ENCODE data around the gene SLC25A26. TPM values are rescaled to one million over a fixed set of nuclear protein-coding genes. Genes with fewer than 3 reads are reported as not detected.

The SLC25A26 gene
- total RNA-seq, 2 donors from 2014 or later: 20.7 to 22.8 TPM

GRCh38 chr3:66399529-66400232 lies 178.9 kb downstream of the SLC25A26 start:
- H3K27ac Mint-ChIP-seq: no peak overlapping the region
- Histone ChIP-seq H3K9ac (ENCODE audit: extremely low read depth, low read length, poor library complexity, severe bottlenecking) (no peak overlapping the region), H3K4me3 (ENCODE audit: low read length) (no peak overlapping the region), H3K27me3 (ENCODE audit: control insufficient read depth, insufficient read depth, low read length, poor library complexity, severe bottlenecking) (no peaks in the 10 kb centered on the region), H3K36me3 (ENCODE audit: control insufficient read depth, insufficient read depth, low read length) (peaks cover 91% of the 10 kb centered on the region), H3K4me1 (ENCODE audit: control insufficient read depth, insufficient read depth, low read length) (no peaks in the 10 kb centered on the region), H3K9me3 (ENCODE audit: control insufficient read depth, low read length) (no peaks in the 10 kb centered on the region), H3K27ac (ENCODE audit: low read depth, low read length) (no peak overlapping the region)
- DNase-seq: peak; percentile 25
- H3K27me3 Mint-ChIP-seq (ENCODE audit: insufficient read depth): no peaks in the 10 kb centered on the region
- WGBS, 2 experiments (ENCODE audit: insufficient coverage in 1 of 2, insufficient read length in 1 of 2): 95 to 97% methylated on average over 7 to 10 of the region's 10 CpGs
- H3K36me3 Mint-ChIP-seq (ENCODE audit: low read depth): peaks cover 67% of the 10 kb centered on the region
- no peaks in the 10 kb centered on the region for H3K9me3 Mint-ChIP-seq
- H3K4me3 Mint-ChIP-seq: no peak overlapping the region
- TF ChIP-seq CTCF (conservative IDR thresholded peaks at IDR 0.05): no peak
- peaks cover 20% of the 10 kb centered on the region for H3K4me1 Mint-ChIP-seq

DNA sequence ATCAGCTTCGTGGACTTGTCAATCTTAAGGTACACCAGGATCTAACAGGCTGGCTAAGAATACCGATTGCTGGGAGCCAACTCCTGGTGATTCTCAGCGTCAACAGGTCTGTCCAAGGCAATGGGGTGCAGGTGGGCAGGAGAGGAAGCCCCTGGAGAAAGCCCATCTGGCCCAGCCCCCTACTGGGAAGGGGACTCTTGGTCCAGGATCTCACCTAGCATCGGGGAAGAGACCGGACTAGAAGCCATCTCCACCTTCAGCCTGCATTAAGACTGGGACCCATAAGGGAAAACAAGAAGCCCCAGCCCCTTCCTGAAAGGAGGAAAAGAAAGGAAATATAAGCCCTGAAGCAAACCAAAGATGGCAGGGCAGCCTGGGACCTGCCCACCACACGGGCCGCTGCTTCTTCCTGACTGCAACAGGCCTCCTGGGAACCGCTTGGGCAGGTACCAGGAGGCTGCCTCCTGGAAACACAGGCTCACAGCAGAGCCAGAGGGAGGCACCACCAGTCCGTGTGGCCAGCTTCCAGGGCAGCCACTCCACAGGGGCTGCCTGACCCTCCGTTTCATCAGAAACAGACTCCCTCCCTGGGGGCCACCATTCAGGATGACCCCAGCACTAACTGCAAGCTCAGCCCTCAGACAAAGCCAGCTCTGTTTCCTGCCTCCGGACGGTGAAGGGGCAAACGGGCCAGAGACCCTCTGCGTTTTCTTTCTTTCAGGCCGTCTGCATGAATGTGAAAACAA lies 179.8 kb downstream of the SLC25A26 start:
- Mint-ChIP-seq H3K27ac (peak overlapping the region; percentile 55), H3K36me3 (ENCODE audit: low read depth) (peaks cover 69% of the 10 kb centered on the region), H3K4me3 (no peak overlapping the region), H3K4me1 (peaks cover 26% of the 10 kb centered on the region), H3K27me3 (ENCODE audit: insufficient read depth) (no peaks in the 10 kb centered on the region), H3K9me3 (no peaks in the 10 kb centered on the region)
- Histone ChIP-seq H3K36me3 (ENCODE audit: control insufficient read depth, insufficient read depth, low read length) (peaks cover 91% of the 10 kb centered on the region), H3K4me1 (ENCODE audit: control insufficient read depth, insufficient read depth, low read length) (no peaks in the 10 kb centered on the region), H3K9me3 (ENCODE audit: control insufficient read depth, low read length) (no peaks in the 10 kb centered on the region), H3K27ac (ENCODE audit: low read depth, low read length) (peak overlapping the region; percentile 73), H3K27me3 (ENCODE audit: control insufficient read depth, insufficient read depth, low read length, poor library complexity, severe bottlenecking) (no peaks in the 10 kb centered on the region), H3K9ac (ENCODE audit: extremely low read depth, low read length, poor library complexity, severe bottlenecking) (no peak overlapping the region), H3K4me3 (ENCODE audit: low read length) (no peak overlapping the region)
- DNase-seq: peak; percentile 57
- TF ChIP-seq CTCF (conservative IDR thresholded peaks at IDR 0.05): peak; percentile 15
- 89% methylated on average over 7 to 15 of the region's 15 CpGs for WGBS, 2 experiments (ENCODE audit: insufficient coverage in 1 of 2, insufficient read length in 1 of 2)

DNA sequence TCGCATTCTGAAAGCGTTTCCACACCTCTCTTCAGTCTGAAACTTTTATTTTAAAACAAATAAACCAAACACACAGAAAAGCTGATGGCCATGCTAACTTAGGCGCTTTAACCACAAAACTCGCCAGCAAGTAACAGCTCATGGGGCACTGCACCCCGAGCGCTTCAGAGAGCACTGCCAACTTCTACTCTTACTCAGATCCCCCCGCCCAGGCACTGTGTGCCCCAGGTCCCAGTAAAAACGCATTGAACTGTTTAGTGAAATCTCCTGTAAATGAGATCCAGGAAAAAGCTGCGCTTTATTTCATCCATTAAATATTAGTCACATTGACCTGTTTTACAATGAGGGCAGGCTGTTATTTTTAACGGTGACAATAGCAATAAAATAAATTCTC lies 180.4 kb downstream of the SLC25A26 start:
- Mint-ChIP-seq H3K36me3 (ENCODE audit: low read depth) (peaks cover 68% of the 10 kb centered on the region), H3K27me3 (ENCODE audit: insufficient read depth) (no peaks in the 10 kb centered on the region), H3K4me1 (peaks cover 26% of the 10 kb centered on the region), H3K9me3 (no peaks in the 10 kb centered on the region), H3K4me3 (no peak overlapping the region), H3K27ac (peak overlapping the region; percentile 58)
- Histone ChIP-seq H3K36me3 (ENCODE audit: control insufficient read depth, insufficient read depth, low read length) (peaks cover 91% of the 10 kb centered on the region), H3K27me3 (ENCODE audit: control insufficient read depth, insufficient read depth, low read length, poor library complexity, severe bottlenecking) (no peaks in the 10 kb centered on the region), H3K9me3 (ENCODE audit: control insufficient read depth, low read length) (no peaks in the 10 kb centered on the region), H3K4me1 (ENCODE audit: control insufficient read depth, insufficient read depth, low read length) (no peaks in the 10 kb centered on the region), H3K9ac (ENCODE audit: extremely low read depth, low read length, poor library complexity, severe bottlenecking) (no peak overlapping the region), H3K4me3 (ENCODE audit: low read length) (no peak overlapping the region), H3K27ac (ENCODE audit: low read depth, low read length) (peak overlapping the region; percentile 73)
- no peak for DNase-seq
- TF ChIP-seq CTCF (conservative IDR thresholded peaks at IDR 0.05): no peak
- 80 to 90% methylated on average over 5 to 10 of the region's 10 CpGs for WGBS, 2 experiments (ENCODE audit: insufficient coverage in 1 of 2, insufficient read length in 1 of 2)

Measured in endodermal cell (in vitro differentiated cells).